ENCODE measurements around the gene UBE2E2. TPM values are rescaled to one million over a fixed set of nuclear protein-coding genes. Genes with fewer than 3 reads are reported as not detected.

The UBE2E2 gene
- total RNA-seq, 1 donor from 2014 or later = 61.3 TPM

GRCh38 chr3:23324745-23325144, 121.6 kb downstream of the UBE2E2 start:
- H3K27me3 ChIP-seq (ENCODE audit: control insufficient read depth, insufficient read depth, low read length) = no peaks in the 10 kb centered on the region
- no peak overlapping the region for H3K4me3 ChIP-seq (ENCODE audit: low read depth, low read length)
- TF ChIP-seq CTCF (IDR thresholded peaks at IDR 0.05; ENCODE audit: insufficient read depth, low read length, severe bottlenecking) = no peak
- FAIRE-seq (no peak), DNase-seq (ENCODE audit: low read depth) (peak; percentile 63)
- no peaks in the 10 kb centered on the region for H3K36me3 ChIP-seq (ENCODE audit: control insufficient read depth, insufficient read depth, low read length)

GRCh38 chr3:23325466-23326065, 122.4 kb downstream of the UBE2E2 start:
- FAIRE-seq = no peak
- no peak overlapping the region for H3K4me3 ChIP-seq (ENCODE audit: low read depth, low read length)
- no peak for TF ChIP-seq CTCF (IDR thresholded peaks at IDR 0.05; ENCODE audit: insufficient read depth, low read length, severe bottlenecking)
- no peaks in the 10 kb centered on the region for H3K27me3 ChIP-seq (ENCODE audit: control insufficient read depth, insufficient read depth, low read length)
- H3K36me3 ChIP-seq (ENCODE audit: control insufficient read depth, insufficient read depth, low read length) = no peaks in the 10 kb centered on the region
- peak; percentile 77 for DNase-seq (ENCODE audit: low read depth)

GRCh38 chr3:23329471-23330105, 126.5 kb downstream of the UBE2E2 start:
- no peak for FAIRE-seq
- no peak for DNase-seq (ENCODE audit: low read depth)
- Histone ChIP-seq H3K4me3 (ENCODE audit: low read depth, low read length) (no peak overlapping the region), H3K36me3 (ENCODE audit: control insufficient read depth, insufficient read depth, low read length) (no peaks in the 10 kb centered on the region), H3K27me3 (ENCODE audit: control insufficient read depth, insufficient read depth, low read length) (no peaks in the 10 kb centered on the region)
- no peak for TF ChIP-seq CTCF (IDR thresholded peaks at IDR 0.05; ENCODE audit: insufficient read depth, low read length, severe bottlenecking)

GRCh38 chr3:23330568-23330967, 127.4 kb downstream of the UBE2E2 start:
- Histone ChIP-seq H3K27me3 (ENCODE audit: control insufficient read depth, insufficient read depth, low read length) (no peaks in the 10 kb centered on the region), H3K4me3 (ENCODE audit: low read depth, low read length) (no peak overlapping the region), H3K36me3 (ENCODE audit: control insufficient read depth, insufficient read depth, low read length) (no peaks in the 10 kb centered on the region)
- TF ChIP-seq CTCF (IDR thresholded peaks at IDR 0.05; ENCODE audit: insufficient read depth, low read length, severe bottlenecking) = no peak
- FAIRE-seq (no peak), DNase-seq (ENCODE audit: low read depth) (no peak)

GRCh38 chr3:23331141-23331935, 128.2 kb downstream of the UBE2E2 start:
- DNase-seq (ENCODE audit: low read depth) (peak; percentile 12), FAIRE-seq (peak; percentile 32)
- Histone ChIP-seq H3K4me3 (ENCODE audit: low read depth, low read length) (no peak overlapping the region), H3K36me3 (ENCODE audit: control insufficient read depth, insufficient read depth, low read length) (no peaks in the 10 kb centered on the region), H3K27me3 (ENCODE audit: control insufficient read depth, insufficient read depth, low read length) (no peaks in the 10 kb centered on the region)
- TF ChIP-seq CTCF (IDR thresholded peaks at IDR 0.05; ENCODE audit: insufficient read depth, low read length, severe bottlenecking) = no peak
